ENCODE measurements around the gene MEP1A. TPM values are rescaled to one million over a fixed set of nuclear protein-coding genes. Genes with fewer than 3 reads are reported as not detected.
"Not testable (repeated sequence)": the region's sequence is repeated elsewhere in the genome, so short reads cannot be mapped to it uniquely, and the experiment has no call there.

MEP1A gene, protein sequence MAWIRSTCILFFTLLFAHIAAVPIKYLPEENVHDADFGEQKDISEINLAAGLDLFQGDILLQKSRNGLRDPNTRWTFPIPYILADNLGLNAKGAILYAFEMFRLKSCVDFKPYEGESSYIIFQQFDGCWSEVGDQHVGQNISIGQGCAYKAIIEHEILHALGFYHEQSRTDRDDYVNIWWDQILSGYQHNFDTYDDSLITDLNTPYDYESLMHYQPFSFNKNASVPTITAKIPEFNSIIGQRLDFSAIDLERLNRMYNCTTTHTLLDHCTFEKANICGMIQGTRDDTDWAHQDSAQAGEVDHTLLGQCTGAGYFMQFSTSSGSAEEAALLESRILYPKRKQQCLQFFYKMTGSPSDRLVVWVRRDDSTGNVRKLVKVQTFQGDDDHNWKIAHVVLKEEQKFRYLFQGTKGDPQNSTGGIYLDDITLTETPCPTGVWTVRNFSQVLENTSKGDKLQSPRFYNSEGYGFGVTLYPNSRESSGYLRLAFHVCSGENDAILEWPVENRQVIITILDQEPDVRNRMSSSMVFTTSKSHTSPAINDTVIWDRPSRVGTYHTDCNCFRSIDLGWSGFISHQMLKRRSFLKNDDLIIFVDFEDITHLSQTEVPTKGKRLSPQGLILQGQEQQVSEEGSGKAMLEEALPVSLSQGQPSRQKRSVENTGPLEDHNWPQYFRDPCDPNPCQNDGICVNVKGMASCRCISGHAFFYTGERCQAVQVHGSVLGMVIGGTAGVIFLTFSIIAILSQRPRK
- polyA plus RNA-seq (2013), result not detected

DNA sequence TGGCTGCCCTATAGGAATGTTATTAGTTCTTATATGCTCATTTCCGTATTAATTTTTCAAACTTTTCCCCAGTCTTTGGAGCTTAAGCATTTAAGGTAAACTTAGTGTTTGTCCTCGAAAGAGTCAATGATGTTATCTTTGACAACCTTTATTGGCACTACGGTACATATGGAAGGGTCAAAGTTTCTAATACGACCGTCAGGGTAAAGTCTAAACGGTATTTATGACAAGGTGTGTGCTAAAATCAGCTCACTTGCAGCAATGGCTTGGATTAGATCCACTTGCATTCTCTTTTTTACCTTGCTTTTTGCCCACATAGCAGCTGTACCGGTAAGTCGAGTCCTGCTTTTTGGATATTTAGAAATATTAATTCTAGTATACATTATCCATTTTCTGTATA is at the start of gene MEP1A:
TSS of gene MEP1A (plus strand) at position 252 of the 400 bp plus-strand sequence. CDS start at position 262, 10 bp downstream.
- H3K27me3 ChIP-seq (replicated peaks in 2 of 5; ENCODE audit: control insufficient read depth in 4 of 5, insufficient read depth in 5 of 5, low read length in 4 of 5), result no peaks in the 10 kb centered on the region
- no peak for DNase-seq
- no peaks in the 10 kb centered on the region for H3K9me3 ChIP-seq (ENCODE audit: control extremely low read depth in 1 of 5, control insufficient read depth in 4 of 5, insufficient read depth in 2 of 5, low read depth in 1 of 5, low read length in 4 of 5)
- WGBS (ENCODE audit: insufficient coverage), result 98% methylated on average over 5 of the region's 8 CpGs
- ChIA-PET POLR2A (no interaction called here), CTCF (interaction anchor here (1.0 kb wide), 1 partner anchor 89 kb away, joined by 3 read pairs; no protein-coding TSS in a partner anchor)
- H3K36me3 ChIP-seq (ENCODE audit: control insufficient read depth in 4 of 4, insufficient read depth in 4 of 4, low read length in 3 of 4), result no peaks in the 10 kb centered on the region
- H3K4me1 ChIP-seq (ENCODE audit: control extremely low read depth in 1 of 4, control insufficient read depth in 4 of 4, insufficient read depth in 4 of 4, low read length in 3 of 4), result no peaks in the 10 kb centered on the region
- no peak within 1 kb of the TSS for H3K4me3 ChIP-seq (ENCODE audit: control insufficient read depth in 1 of 7, extremely low read depth in 1 of 7, insufficient read depth in 4 of 7, low read depth in 2 of 7, low read length in 6 of 7)
- H3K27ac ChIP-seq (ENCODE audit: insufficient read depth in 1 of 2, low read depth in 1 of 2, low read length in 2 of 2, poor library complexity in 1 of 2, severe bottlenecking in 2 of 2), result no peak within 1 kb of the TSS

DNA sequence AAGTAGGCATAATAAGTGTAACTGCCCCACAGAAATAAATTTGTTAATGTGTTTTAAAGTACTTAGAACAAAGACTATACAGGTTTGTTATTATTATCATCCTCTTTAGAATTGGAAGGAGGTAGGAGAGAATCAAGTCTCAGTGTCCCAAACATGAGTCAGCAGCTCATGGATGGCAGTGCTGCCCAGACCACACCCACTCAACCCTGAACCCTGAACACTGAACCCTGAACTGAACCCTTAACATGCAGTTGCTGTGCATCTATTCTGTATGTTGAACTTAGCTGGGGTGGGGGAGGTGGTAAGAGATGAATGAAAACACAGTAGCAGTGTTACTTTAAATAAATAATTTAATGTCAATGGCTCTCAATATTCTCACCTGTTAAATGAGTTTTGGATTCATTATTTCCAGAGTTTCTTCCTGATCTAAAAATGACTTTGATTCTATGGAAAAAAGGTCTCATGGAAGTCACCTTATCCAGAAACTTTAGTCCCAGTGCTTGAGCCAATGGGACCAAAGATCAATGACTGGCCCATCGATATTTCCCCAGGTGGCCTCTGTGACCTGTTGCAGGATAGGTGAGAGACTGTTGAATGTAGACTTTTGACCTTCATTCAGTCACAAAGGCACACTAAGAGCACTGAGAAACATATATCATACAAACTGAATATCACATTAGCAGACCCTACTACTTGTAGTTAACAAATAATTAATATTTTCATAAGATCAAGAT is 49.6 kb upstream of the MEP1A start:
- POLR2A ChIA-PET, result no interaction called here
- Histone ChIP-seq H3K4me1 (ENCODE audit: control extremely low read depth in 1 of 4, control insufficient read depth in 4 of 4, insufficient read depth in 4 of 4, low read length in 3 of 4) (no peaks in the 10 kb centered on the region), H3K4me3 (ENCODE audit: control insufficient read depth in 1 of 7, extremely low read depth in 1 of 7, insufficient read depth in 4 of 7, low read depth in 2 of 7, low read length in 6 of 7) (no peak overlapping the region), H3K27ac (ENCODE audit: insufficient read depth in 1 of 2, low read depth in 1 of 2, low read length in 2 of 2, poor library complexity in 1 of 2, severe bottlenecking in 2 of 2) (no peak overlapping the region), H3K36me3 (ENCODE audit: control insufficient read depth in 4 of 4, insufficient read depth in 4 of 4, low read length in 3 of 4) (no peaks in the 10 kb centered on the region), H3K27me3 (replicated peaks in 2 of 5; ENCODE audit: control insufficient read depth in 4 of 5, insufficient read depth in 5 of 5, low read length in 4 of 5) (peaks cover 0 to 4% (median 0%) of the 10 kb centered on the region in 5 experiments), H3K9me3 (ENCODE audit: control extremely low read depth in 1 of 5, control insufficient read depth in 4 of 5, insufficient read depth in 2 of 5, low read depth in 1 of 5, low read length in 4 of 5) (no peaks in the 10 kb centered on the region)
- WGBS (ENCODE audit: insufficient coverage), result 100% methylated on average over 1 of the region's 1 CpG
- CTCF ChIA-PET, result interaction anchor here (1.3 kb wide), 1 partner anchor 12 kb away, joined by 3 read pairs; no protein-coding TSS in a partner anchor
- no peak for DNase-seq

DNA sequence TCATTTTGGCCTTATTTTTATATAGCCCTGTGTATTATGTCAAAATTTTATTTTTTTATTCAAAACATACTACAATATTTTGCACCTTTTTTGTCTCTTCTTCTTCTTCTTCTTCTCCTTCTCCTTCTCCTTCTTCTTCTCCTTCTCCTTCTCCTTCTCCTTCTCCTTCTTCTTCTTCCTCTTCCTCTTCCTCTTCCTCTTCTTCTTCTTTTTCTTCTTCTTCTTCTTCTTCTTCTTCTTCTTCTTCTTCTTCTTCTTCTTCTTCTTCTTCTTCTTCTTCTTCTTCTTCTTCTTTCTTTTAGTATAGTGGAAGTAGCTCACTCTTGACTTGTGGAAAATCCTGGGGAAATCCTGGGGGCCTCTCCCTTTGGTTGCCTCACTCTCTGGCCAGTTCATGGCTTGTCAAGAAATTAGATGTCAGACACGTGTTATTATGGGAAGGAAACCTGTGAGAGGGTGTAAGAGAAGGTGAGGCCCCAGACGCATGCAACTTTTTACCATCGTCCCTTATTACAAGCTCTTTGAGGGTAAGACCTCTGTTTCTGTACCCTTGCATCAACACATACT is 48.9 kb upstream of the MEP1A start:
- POLR2A ChIA-PET, result not testable (repeated sequence)
- no CpG with 5 or more reads among the region's 3 CpGs for WGBS (ENCODE audit: insufficient coverage)

DNA sequence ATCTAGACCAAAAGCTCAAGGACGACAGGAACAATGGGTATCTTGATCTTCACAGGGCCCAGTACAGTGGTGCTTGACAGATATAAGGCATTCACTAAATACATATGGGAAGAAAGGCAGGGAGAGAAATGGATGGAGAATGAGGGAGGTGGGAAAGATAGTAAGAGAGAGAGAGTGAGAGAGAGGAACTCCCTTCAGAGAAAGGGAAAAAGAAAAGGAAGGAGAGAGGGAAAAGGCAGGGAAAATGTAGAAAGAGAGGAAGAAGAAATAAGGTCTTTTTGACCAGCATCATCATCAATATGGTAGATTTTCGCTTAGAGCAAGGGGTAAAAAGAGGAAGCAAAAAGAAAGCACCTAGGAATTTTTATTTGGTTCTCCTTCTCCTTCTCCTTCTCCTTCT is 47.2 kb upstream of the MEP1A start:
- H3K9me3 ChIP-seq (ENCODE audit: control extremely low read depth in 1 of 5, control insufficient read depth in 4 of 5, insufficient read depth in 2 of 5, low read depth in 1 of 5, low read length in 4 of 5), result no peaks in the 10 kb centered on the region

More for the DNA sequence above, 48.9 kb upstream of the MEP1A start:
- not testable (repeated sequence) for H3K4me3 ChIP-seq (ENCODE audit: control insufficient read depth in 1 of 7, extremely low read depth in 1 of 7, insufficient read depth in 4 of 7, low read depth in 2 of 7, low read length in 6 of 7); DNase-seq; H3K27me3 ChIP-seq (replicated peaks in 2 of 5; ENCODE audit: control insufficient read depth in 4 of 5, insufficient read depth in 5 of 5, low read length in 4 of 5); H3K36me3 ChIP-seq (ENCODE audit: control insufficient read depth in 4 of 4, insufficient read depth in 4 of 4, low read length in 3 of 4); H3K9me3 ChIP-seq (ENCODE audit: control extremely low read depth in 1 of 5, control insufficient read depth in 4 of 5, insufficient read depth in 2 of 5, low read depth in 1 of 5, low read length in 4 of 5); H3K27ac ChIP-seq (ENCODE audit: insufficient read depth in 1 of 2, low read depth in 1 of 2, low read length in 2 of 2, poor library complexity in 1 of 2, severe bottlenecking in 2 of 2); H3K4me1 ChIP-seq (ENCODE audit: control extremely low read depth in 1 of 4, control insufficient read depth in 4 of 4, insufficient read depth in 4 of 4, low read length in 3 of 4)
- CTCF ChIA-PET, result interaction anchor here (0.6 to 1.7 kb wide), 3 partner anchors 9 to 346 kb away, joined by 3 to 6 read pairs (median 5); partner anchors contain the start of gene PLA2G7

DNA sequence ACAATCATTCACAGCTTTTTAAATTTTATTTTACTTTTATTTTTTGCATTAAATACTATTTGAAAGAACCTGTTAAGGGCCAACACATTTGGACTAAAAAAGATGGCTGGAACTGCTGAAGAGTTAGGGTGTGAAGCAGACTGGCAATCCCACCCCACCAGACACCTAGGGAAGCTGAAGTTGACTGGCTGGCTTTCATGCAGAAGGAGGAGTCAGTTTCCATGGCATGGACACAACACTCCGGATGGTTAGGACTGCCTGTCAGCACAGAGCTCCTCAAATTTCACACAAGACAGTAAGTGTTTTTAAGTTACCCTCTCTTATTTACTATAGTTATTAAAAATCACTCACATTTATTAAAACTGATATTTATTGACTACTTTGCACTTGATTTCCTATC is 46.5 kb upstream of the MEP1A start, which contains the start of gene ANKRD66:
TSS of gene ANKRD66 (plus strand) at position 238 of the 400 bp plus-strand sequence. CDS start 5,016 bp downstream, outside the sequence.
- WGBS (ENCODE audit: insufficient coverage), result no CpG with 5 or more reads among the region's 1 CpG
- Histone ChIP-seq H3K27me3 (replicated peaks in 2 of 5; ENCODE audit: control insufficient read depth in 4 of 5, insufficient read depth in 5 of 5, low read length in 4 of 5) (peaks cover 0 to 4% (median 0%) of the 10 kb centered on the region in 5 experiments), H3K4me1 (ENCODE audit: control extremely low read depth in 1 of 4, control insufficient read depth in 4 of 4, insufficient read depth in 4 of 4, low read length in 3 of 4) (no peaks in the 10 kb centered on the region), H3K9me3 (ENCODE audit: control extremely low read depth in 1 of 5, control insufficient read depth in 4 of 5, insufficient read depth in 2 of 5, low read depth in 1 of 5, low read length in 4 of 5) (no peaks in the 10 kb centered on the region), H3K4me3 (ENCODE audit: control insufficient read depth in 1 of 7, extremely low read depth in 1 of 7, insufficient read depth in 4 of 7, low read depth in 2 of 7, low read length in 6 of 7) (no peak within 1 kb of the TSS), H3K27ac (ENCODE audit: insufficient read depth in 1 of 2, low read depth in 1 of 2, low read length in 2 of 2, poor library complexity in 1 of 2, severe bottlenecking in 2 of 2) (no peak within 1 kb of the TSS), H3K36me3 (ENCODE audit: control insufficient read depth in 4 of 4, insufficient read depth in 4 of 4, low read length in 3 of 4) (no peaks in the 10 kb centered on the region)
- ChIA-PET CTCF (no interaction called here), POLR2A (no interaction called here)
- no peak for DNase-seq

More for the DNA sequence above, 47.2 kb upstream of the MEP1A start:
- no peak overlapping the region for H3K4me3 ChIP-seq (ENCODE audit: control insufficient read depth in 1 of 7, extremely low read depth in 1 of 7, insufficient read depth in 4 of 7, low read depth in 2 of 7, low read length in 6 of 7)
- H3K4me1 ChIP-seq (ENCODE audit: control extremely low read depth in 1 of 4, control insufficient read depth in 4 of 4, insufficient read depth in 4 of 4, low read length in 3 of 4), result no peaks in the 10 kb centered on the region
- WGBS (ENCODE audit: insufficient coverage), result 60% methylated on average over 1 of the region's 2 CpGs
- H3K27ac ChIP-seq (ENCODE audit: insufficient read depth in 1 of 2, low read depth in 1 of 2, low read length in 2 of 2, poor library complexity in 1 of 2, severe bottlenecking in 2 of 2), result no peak overlapping the region
- CTCF ChIA-PET, result interaction anchor here (1.7 kb wide), 1 partner anchor 9 kb away, joined by 6 read pairs; no protein-coding TSS in a partner anchor
- DNase-seq, result no peak
- H3K27me3 ChIP-seq (replicated peaks in 2 of 5; ENCODE audit: control insufficient read depth in 4 of 5, insufficient read depth in 5 of 5, low read length in 4 of 5), result peaks cover 0 to 4% (median 0%) of the 10 kb centered on the region in 5 experiments
- POLR2A ChIA-PET, result interaction anchor here (0.6 kb wide), 1 partner anchor 623 kb away, joined by 3 read pairs; no protein-coding TSS in a partner anchor
- H3K36me3 ChIP-seq (ENCODE audit: control insufficient read depth in 4 of 4, insufficient read depth in 4 of 4, low read length in 3 of 4), result no peaks in the 10 kb centered on the region

DNA sequence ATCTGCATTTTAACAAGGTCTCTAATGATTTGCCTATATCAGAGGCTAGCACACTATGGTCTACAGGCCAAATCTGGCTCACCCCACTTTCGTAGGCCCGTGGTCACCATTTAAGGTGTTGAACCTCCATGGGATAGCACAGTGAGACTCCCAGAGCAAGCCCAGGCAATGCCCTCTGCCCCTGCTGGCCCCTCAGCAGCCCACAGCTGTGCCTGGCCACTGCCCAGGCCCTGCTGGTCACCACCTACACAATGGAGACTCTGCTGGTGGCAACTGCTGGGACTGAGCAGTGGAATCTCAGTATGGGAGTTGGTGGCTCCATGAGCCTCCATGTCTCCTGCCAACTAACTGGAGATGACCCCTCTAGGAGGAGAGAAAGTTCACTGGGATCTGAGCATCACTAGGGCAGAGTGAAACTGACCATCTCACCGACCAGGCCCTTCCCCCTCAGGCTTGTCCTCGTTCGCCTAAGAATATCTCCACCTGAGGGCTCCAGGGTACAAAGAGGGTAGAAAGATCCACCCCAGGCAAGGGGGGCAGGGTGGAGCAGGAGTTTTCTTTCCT is 44.2 kb upstream of the MEP1A start:
- peaks cover 0 to 4% (median 0%) of the 10 kb centered on the region in 5 experiments for H3K27me3 ChIP-seq (replicated peaks in 2 of 5; ENCODE audit: control insufficient read depth in 4 of 5, insufficient read depth in 5 of 5, low read length in 4 of 5)
- ChIA-PET POLR2A (no interaction called here), CTCF (no interaction called here)
- no peak overlapping the region for H3K27ac ChIP-seq (ENCODE audit: insufficient read depth in 1 of 2, low read depth in 1 of 2, low read length in 2 of 2, poor library complexity in 1 of 2, severe bottlenecking in 2 of 2)
- no peaks in the 10 kb centered on the region for H3K4me1 ChIP-seq (ENCODE audit: control extremely low read depth in 1 of 4, control insufficient read depth in 4 of 4, insufficient read depth in 4 of 4, low read length in 3 of 4)
- DNase-seq, result no peak
- 97% methylated on average over 5 of the region's 5 CpGs for WGBS (ENCODE audit: insufficient coverage)
- H3K9me3 ChIP-seq (ENCODE audit: control extremely low read depth in 1 of 5, control insufficient read depth in 4 of 5, insufficient read depth in 2 of 5, low read depth in 1 of 5, low read length in 4 of 5), result no peaks in the 10 kb centered on the region
- H3K4me3 ChIP-seq (ENCODE audit: control insufficient read depth in 1 of 7, extremely low read depth in 1 of 7, insufficient read depth in 4 of 7, low read depth in 2 of 7, low read length in 6 of 7), result no peak overlapping the region
- no peaks in the 10 kb centered on the region for H3K36me3 ChIP-seq (ENCODE audit: control insufficient read depth in 4 of 4, insufficient read depth in 4 of 4, low read length in 3 of 4)

Data from common myeloid progenitor, CD34-positive (primary cell).